ENCODE results near the gene FRZB.

FRZB gene

DNA sequence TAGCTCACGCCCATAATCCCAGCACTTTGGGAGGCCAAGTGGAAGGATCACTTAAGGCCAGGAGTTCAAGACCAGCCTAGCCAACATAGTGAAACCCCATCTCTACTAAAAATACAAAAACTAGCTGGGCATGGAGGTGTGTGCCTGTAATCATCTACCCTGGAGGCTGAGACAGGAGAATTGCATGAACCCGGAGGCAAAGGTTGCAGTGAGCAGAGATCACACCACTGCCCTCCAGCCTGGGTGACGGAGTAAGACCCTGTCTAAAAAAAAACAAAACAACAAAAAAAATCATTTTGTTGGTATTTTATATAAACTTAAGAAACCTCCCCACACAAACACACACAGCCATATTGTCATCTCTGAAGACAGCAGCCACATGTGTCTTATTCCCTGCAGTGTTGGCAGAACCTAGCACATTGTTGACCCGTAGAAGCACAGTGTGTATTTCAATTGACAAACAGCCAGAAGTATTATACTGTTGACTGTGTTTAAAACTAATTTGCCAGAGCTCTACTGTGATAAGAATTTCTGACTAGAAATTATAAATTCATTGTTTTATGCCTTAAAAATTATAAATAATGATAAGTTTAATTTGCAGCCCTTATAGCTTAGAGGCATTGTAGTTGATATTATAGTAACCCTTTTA is 82.3 kb downstream of the FRZB start:
- DNase-seq, result no peak

Measured in RPMI8226 (cell line).